Stimulated activated CD4-positive, alpha-beta T cell treated with anti-CD3 and anti-CD28 coated beads, TNF-alpha, amount 100 ng/mL, for 1 hour (primary cell): ENCODE measurements around the gene CD247.

Experiments
- DNase-seq, 3 donors: peaks; one replicate each; pipeline ENCODE4 v3.0.0-alpha.2; 2020; ENCODE audit warnings: low read depth in 3 of 3, low spot score in 1 of 3

Gene CD247

GRCh38 chr1:167419245-167419644 lies 99.1 kb downstream of the CD247 start:
- DNase-seq = no peak

- DNase-seq = no peak
Measured at GRCh38 chr1:167418391-167418790, 99.9 kb downstream of the CD247 start.

- no peak for DNase-seq
Measured at GRCh38 chr1:167416506-167416905, 101.8 kb downstream of the CD247 start.

GRCh38 chr1:167413328-167413727 lies 105.0 kb downstream of the CD247 start:
- DNase-seq = no peak

- DNase-seq = no peak
Measured at GRCh38 chr1:167412920-167413319, 105.4 kb downstream of the CD247 start.

GRCh38 chr1:167412072-167412471 lies 106.3 kb downstream of the CD247 start:
- DNase-seq = no peak

- no peak for DNase-seq
Measured at GRCh38 chr1:167409183-167409582, 109.1 kb downstream of the CD247 start.

- DNase-seq = no peak
Measured at GRCh38 chr1:167408355-167408754, 110.0 kb downstream of the CD247 start.

- DNase-seq = no peak
Measured at GRCh38 chr1:167404908-167405307, 113.4 kb downstream of the CD247 start.

- no peak for DNase-seq
Measured at GRCh38 chr1:167404161-167404888, 114.0 kb downstream of the CD247 start.

GRCh38 chr1:167401260-167401873 lies 117.0 kb downstream of the CD247 start:
- peak; percentile 3 to 13 (median 3) for DNase-seq

GRCh38 chr1:167400359-167400953 lies 117.9 kb downstream of the CD247 start:
- no peak for DNase-seq

GRCh38 chr1:167392200-167392696 lies 126.1 kb downstream of the CD247 start:
- no peak for DNase-seq

- DNase-seq = no peak
Measured at GRCh38 chr1:167388976-167389375, 129.4 kb downstream of the CD247 start.

- DNase-seq = no peak
Measured at GRCh38 chr1:167387251-167387910, 130.9 kb downstream of the CD247 start.
